Neuronal stem cell (in vitro differentiated cells): ENCODE measurements around the gene CHADL. TPM values are rescaled to one million over a fixed set of nuclear protein-coding genes. Genes with fewer than 3 reads are reported as not detected.

ENCODE experiments used
- DNase-seq: peaks from one replicate; pipeline ENCODE4 v3.0.0-alpha.2; 2013; ENCODE audit warnings: low spot score
- H2AFZ ChIP-seq: one replicate; pipeline ENCODE4 v1.6.1; 2013; ENCODE audit warnings: mild to moderate bottlenecking, low read length, inconsistent platforms
- H2AK5ac ChIP-seq: 2 replicates; pipeline ENCODE4 v1.6.1; 2013; ENCODE audit warnings: low read depth, mild to moderate bottlenecking, inconsistent platforms, low read length, moderate library complexity, mixed read lengths
- H2BK120ac ChIP-seq: 2 replicates; pipeline ENCODE4 v1.6.1; 2013; ENCODE audit warnings: low read depth, mild to moderate bottlenecking, inconsistent platforms, low read length, moderate library complexity, mixed read lengths
- H2BK12ac ChIP-seq: one replicate; pipeline ENCODE4 v1.6.1; 2013; ENCODE audit warnings: low read length, inconsistent platforms
- H2BK15ac ChIP-seq: 2 replicates; pipeline ENCODE4 v1.6.1; 2013; ENCODE audit warnings: mild to moderate bottlenecking, low read length, inconsistent platforms, mixed read lengths
- H2BK5ac ChIP-seq: one replicate; pipeline ENCODE4 v1.6.1; 2013; ENCODE audit warnings: inconsistent platforms, mild to moderate bottlenecking, low read length, moderate library complexity
- H3K14ac ChIP-seq: one replicate; pipeline ENCODE4 v1.6.1; 2013; ENCODE audit warnings: low read length, inconsistent platforms
- H3K18ac ChIP-seq: 2 replicates; pipeline ENCODE4 v1.6.1; 2013; ENCODE audit warnings: low read length, inconsistent platforms
- H3K23ac ChIP-seq: 2 replicates; pipeline ENCODE4 v1.6.1; 2013; ENCODE audit warnings: low read depth, mild to moderate bottlenecking, mixed read lengths, low read length, inconsistent platforms; ENCODE audit not compliant: poor library complexity
- H3K27ac ChIP-seq: replicated peaks from 3 replicates; pipeline ENCODE4 v1.5.1; 2013; ENCODE audit warnings: low read length, inconsistent platforms
- H3K27me3 ChIP-seq, 3 experiments: 2 replicates each; pipeline ENCODE4 v1.6.1; 2013; ENCODE audit warnings: low read length in 3 of 3, mild to moderate bottlenecking in 2 of 3, inconsistent platforms in 1 of 3, low read depth in 1 of 3, mixed read lengths in 1 of 3, moderate library complexity in 1 of 3; ENCODE audit not compliant: control insufficient read depth in 3 of 3, insufficient read depth in 3 of 3
- H3K36me3 ChIP-seq, 2 donors: replicated peaks in 1 of 2; 2 replicates each; pipeline ENCODE4 v1.6.1; 2013; ENCODE audit warnings: low read length in 2 of 2; ENCODE audit not compliant: control insufficient read depth in 2 of 2, insufficient read depth in 2 of 2
- H3K4ac ChIP-seq: 2 replicates; pipeline ENCODE4 v1.6.1; 2013; ENCODE audit warnings: inconsistent platforms, mild to moderate bottlenecking, low read length, moderate library complexity
- H3K4me1 ChIP-seq, 2 donors: 1 replicate in 1 of 2; 2 replicates in 1 of 2; pipeline ENCODE4 v1.6.1; 2013; ENCODE audit warnings: low read length in 2 of 2, low read depth in 1 of 2; ENCODE audit not compliant: control insufficient read depth in 2 of 2, insufficient read depth in 1 of 2
- H3K4me2 ChIP-seq: one replicate; pipeline ENCODE4 v1.6.1; 2013; ENCODE audit warnings: mild to moderate bottlenecking, low read length, inconsistent platforms; ENCODE audit not compliant: insufficient read depth, poor library complexity, severe bottlenecking
- H3K4me3 ChIP-seq, 2 donors: 2 replicates each; pipeline ENCODE4 v1.5.1; 2013; ENCODE audit warnings: low read length in 2 of 2, mild to moderate bottlenecking in 2 of 2, inconsistent platforms in 1 of 2, moderate library complexity in 1 of 2
- H3K79me1 ChIP-seq: one replicate; pipeline ENCODE4 v1.6.1; 2013; ENCODE audit warnings: low read depth, mild to moderate bottlenecking, inconsistent platforms, low read length, moderate library complexity
- H3K9ac ChIP-seq: one replicate; pipeline ENCODE4 v1.6.1; 2013; ENCODE audit warnings: mild to moderate bottlenecking, low read depth, low read length, inconsistent platforms; ENCODE audit not compliant: poor library complexity
- H3K9me3 ChIP-seq, 2 donors: replicated peaks in 1 of 2; 2 replicates each; pipeline versions ENCODE3 to v1.6.1; 2013; ENCODE audit warnings: low read length in 2 of 2, mild to moderate bottlenecking in 2 of 2, inconsistent platforms in 1 of 2, low read depth in 1 of 2, mixed read lengths in 1 of 2, moderate library complexity in 1 of 2; ENCODE audit not compliant: control insufficient read depth in 2 of 2, insufficient read depth in 1 of 2
- H4K8ac ChIP-seq: one replicate; pipeline ENCODE4 v1.6.1; 2013; ENCODE audit warnings: low read depth, mild to moderate bottlenecking, inconsistent platforms, low read length, moderate library complexity
- H4K91ac ChIP-seq: one replicate; pipeline ENCODE4 v1.6.1; 2013; ENCODE audit warnings: low read length, low read depth, mild to moderate bottlenecking, inconsistent platforms; ENCODE audit not compliant: poor library complexity
- WGBS, 2 donors: extraction: QIAGEN DNeasy Blood & Tissue Kit; methylation state at CpG; one replicate each; pipeline ENCODE4 v1.1.7; 2013; ENCODE audit warnings: missing lambda C conversion rate in 2 of 2, mixed read lengths in 1 of 2; ENCODE audit not compliant: insufficient read length in 2 of 2, insufficient replicate concordance in 1 of 2; ENCODE audit errors: extremely low coverage in 2 of 2; 5-methylcytosine and 5-hydroxymethylcytosine counted together
- polyA plus RNA-seq, 2 experiments: library from polyadenylated mRNA; stranded (reverse); fragments of 200-250 nt; gene quantifications; one replicate each; pipeline ENCODE4 v1.2.3, GENCODE V29; 2013

Gene CHADL
- polyA plus RNA-seq (2013, experiment 1 of 2), result 0.13 TPM
- polyA plus RNA-seq (2013, experiment 2 of 2), result 0.18 TPM

GRCh38 chr22:41240377-41241132 is at the start of gene CHADL:
Gene CHADL (minus strand): TSS chr22:41240931. CDS start chr22:41240881, 50 bp downstream.
- peak within 1 kb of the TSS; percentile 89 for H2AK5ac ChIP-seq
- H3K14ac ChIP-seq, result no peak within 1 kb of the TSS
- H2BK15ac ChIP-seq, result peak within 1 kb of the TSS; percentile 58
- peak within 1 kb of the TSS; percentile 78 for H3K18ac ChIP-seq
- no peak within 1 kb of the TSS for H3K4ac ChIP-seq
- H3K9ac ChIP-seq, result peak within 1 kb of the TSS; percentile 44
- H2BK12ac ChIP-seq, result peak within 1 kb of the TSS; percentile 73
- peak within 1 kb of the TSS; percentile 79 for H4K91ac ChIP-seq
- H2AFZ ChIP-seq, result peak within 1 kb of the TSS; percentile 91
- H3K4me2 ChIP-seq, result peak within 1 kb of the TSS; percentile 2
- H3K23ac ChIP-seq, result peak within 1 kb of the TSS; percentile 73
- peaks cover 3 to 12% of the 10 kb centered on the region in 2 donors for H3K36me3 ChIP-seq
- no peak within 1 kb of the TSS for H2BK120ac ChIP-seq
- no peaks in the 10 kb centered on the region for H3K9me3 ChIP-seq
- H4K8ac ChIP-seq, result no peak within 1 kb of the TSS
- H3K27me3 ChIP-seq, result peaks cover 0 to 10% (median 0%) of the 10 kb centered on the region in 3 experiments
- H3K4me3 ChIP-seq, result no peak within 1 kb of the TSS
- no peaks in the 10 kb centered on the region for H3K79me1 ChIP-seq
- H3K27ac ChIP-seq, result peak within 1 kb of the TSS; percentile 43
- H2BK5ac ChIP-seq, result peak within 1 kb of the TSS; percentile 82
- WGBS, 2 donors, result no CpG with 5 or more reads among the region's 24 CpGs
- H3K4me1 ChIP-seq, result peaks cover 4 to 13% of the 10 kb centered on the region in 2 donors
- no peak for DNase-seq

GRCh38 chr22:41289671-41290070 is 48.9 kb upstream of the CHADL start:
- H3K18ac ChIP-seq, result no peak overlapping the region
- H3K14ac ChIP-seq, result no peak overlapping the region
- H2AFZ ChIP-seq, result no peak overlapping the region
- H4K91ac ChIP-seq, result no peak overlapping the region
- H2BK5ac ChIP-seq, result no peak overlapping the region
- no peak for DNase-seq
- H3K4ac ChIP-seq, result no peak overlapping the region
- H3K4me2 ChIP-seq, result no peak overlapping the region
- no peak overlapping the region for H2BK15ac ChIP-seq
- H2BK120ac ChIP-seq, result no peak overlapping the region
- no CpG with 5 or more reads among the region's 1 CpG for WGBS, 2 donors
- no peak overlapping the region for H3K9ac ChIP-seq
- peaks cover 0 to 3% of the 10 kb centered on the region in 2 donors for H3K36me3 ChIP-seq
- H2BK12ac ChIP-seq, result no peak overlapping the region
- peak overlapping the region; percentile 1 for H3K27ac ChIP-seq
- no peak overlapping the region for H3K4me3 ChIP-seq
- peaks cover 0 to 2% of the 10 kb centered on the region in 2 donors for H3K9me3 ChIP-seq
- peaks cover 7 to 8% of the 10 kb centered on the region in 2 donors for H3K4me1 ChIP-seq
- no peak overlapping the region for H4K8ac ChIP-seq
- H2AK5ac ChIP-seq, result no peak overlapping the region
- peaks cover 1% of the 10 kb centered on the region for H3K79me1 ChIP-seq
- no peaks in the 10 kb centered on the region for H3K27me3 ChIP-seq
- no peak overlapping the region for H3K23ac ChIP-seq

GRCh38 chr22:41288245-41288946 is 47.7 kb upstream of the CHADL start:
- Histone ChIP-seq H3K4me1 (peaks cover 7 to 8% of the 10 kb centered on the region in 2 donors), H3K36me3 (peaks cover 6 to 13% of the 10 kb centered on the region in 2 donors), H2BK5ac (no peak overlapping the region), H4K91ac (no peak overlapping the region), H3K4me2 (no peak overlapping the region), H3K23ac (no peak overlapping the region), H3K27ac (no peak overlapping the region), H3K27me3 (no peaks in the 10 kb centered on the region), H3K14ac (no peak overlapping the region), H3K79me1 (peaks cover 1% of the 10 kb centered on the region), H3K9me3 (no peaks in the 10 kb centered on the region), H2AK5ac (peak overlapping the region; percentile 4), H2BK12ac (no peak overlapping the region), H2AFZ (peak overlapping the region; percentile 76), H3K18ac (no peak overlapping the region), H3K4me3 (no peak overlapping the region), H2BK15ac (peak overlapping the region; percentile 29), H2BK120ac (no peak overlapping the region), H4K8ac (no peak overlapping the region), H3K9ac (no peak overlapping the region), H3K4ac (no peak overlapping the region)
- WGBS, 2 donors, result no CpG with 5 or more reads among the region's 9 CpGs
- no peak for DNase-seq

- no peaks in the 10 kb centered on the region for H3K9me3 ChIP-seq
- WGBS, 2 donors, result no CpG with 5 or more reads among the region's 15 CpGs
- no peak overlapping the region for H3K23ac ChIP-seq
- H3K18ac ChIP-seq, result no peak overlapping the region
- peak overlapping the region; percentile 1 to 96 for H3K4me3 ChIP-seq
- no peak overlapping the region for H2BK15ac ChIP-seq
- H4K91ac ChIP-seq, result no peak overlapping the region
- H2AK5ac ChIP-seq, result no peak overlapping the region
- H3K4ac ChIP-seq, result no peak overlapping the region
- H3K27ac ChIP-seq, result no peak overlapping the region
- H3K27me3 ChIP-seq, result no peaks in the 10 kb centered on the region
- no peak overlapping the region for H4K8ac ChIP-seq
- peaks cover 11 to 28% of the 10 kb centered on the region in 2 donors for H3K36me3 ChIP-seq
- no peak overlapping the region for H2BK5ac ChIP-seq
- peak overlapping the region; percentile 59 for H3K4me2 ChIP-seq
- no peak for DNase-seq
- H2BK120ac ChIP-seq, result no peak overlapping the region
- no peak overlapping the region for H3K9ac ChIP-seq
- peaks cover under 1% of the 10 kb centered on the region for H3K79me1 ChIP-seq
- H2AFZ ChIP-seq, result peak overlapping the region; percentile 81
- no peak overlapping the region for H3K14ac ChIP-seq
- H2BK12ac ChIP-seq, result no peak overlapping the region
- H3K4me1 ChIP-seq, result peaks cover 7 to 8% of the 10 kb centered on the region in 2 donors
Measured at GRCh38 chr22:41286639-41287091, 45.9 kb upstream of the CHADL start.
